Activated CD8-positive, alpha-beta T cell treated with anti-CD3 and anti-CD28 coated beads for 36 hours (primary cell): ENCODE measurements around the gene ZNF124. TPM values are rescaled to one million over a fixed set of nuclear protein-coding genes. Genes with fewer than 3 reads are reported as not detected.
A peak's percentile ranks its signal among the peaks of the same experiment; 100 is the strongest.
"Not testable (repeated sequence)": the region's sequence is repeated elsewhere in the genome, so short reads cannot be mapped to it uniquely, and the experiment has no call there.

Experiments
- ATAC-seq: fragments of 200-7000 bp; cut with Tn5 transposase; one replicate; pipeline ENCODE4 v1.10.0; 2021; ENCODE audit warnings: mild to moderate bottlenecking, moderate library complexity
- CTCF ChIA-PET: fragments of 350-600 bp; sonication (Branson Sonifier 250); formaldehyde crosslinking; loops from one replicate; lab custom pipeline; 2021; ENCODE audit warnings: antibody characterized with exemption; lab: Charles Lee
- POLR2A ChIA-PET: fragments of 350-600 bp; sonication (Branson Sonifier 250); formaldehyde crosslinking; loops from one replicate; lab custom pipeline; 2021; ENCODE audit warnings: antibody characterized with exemption; lab: Charles Lee
- DNase-seq: peaks from one replicate; pipeline ENCODE4 v3.0.0-alpha.2; 2020
- H3K27ac Mint-ChIP-seq: one replicate; pipeline ENCODE4 v1.8.0; 2021; ENCODE audit warnings: mild to moderate bottlenecking, mixed read lengths
- H3K27me3 Mint-ChIP-seq: one replicate; pipeline ENCODE4 v1.8.0; 2021; ENCODE audit warnings: mixed read lengths
- H3K36me3 Mint-ChIP-seq: one replicate; pipeline ENCODE4 v1.8.0; 2021; ENCODE audit warnings: low read depth, mixed read lengths
- H3K4me1 Mint-ChIP-seq: one replicate; pipeline ENCODE4 v1.8.0; 2021; ENCODE audit warnings: low read depth, mixed read lengths
- H3K4me3 Mint-ChIP-seq: one replicate; pipeline ENCODE4 v1.8.0; 2021; ENCODE audit warnings: mild to moderate bottlenecking, moderate library complexity, mixed read lengths
- H3K9me3 Mint-ChIP-seq: one replicate; pipeline ENCODE4 v1.8.0; 2021; ENCODE audit warnings: mixed read lengths
- CTCF ChIP-seq: fragments of 200-600 bp; IDR thresholded peaks from one replicate; pipeline ENCODE4 v1.8.0; 2022; ENCODE audit warnings: antibody characterized with exemption, mild to moderate bottlenecking
- intact Hi-C: fragments of 100-400 bp; cut with micrococcal nuclease; formaldehyde crosslinking; loops from one replicate; pipeline ENCODE4 v1.10.0; 2022
- total RNA-seq, 2 experiments: library from RNA; stranded (reverse); gene quantifications; one replicate each; pipeline ENCODE4 v1.2.3, GENCODE V29; 2021

The ZNF124 gene
- total RNA-seq: 10 to 100 TPM; 15.5 to 16.8 TPM

- H3K36me3 Mint-ChIP-seq: peaks cover 28% of the 10 kb centered on the region
- intact Hi-C loops, H3K27me3 Mint-ChIP-seq, DNase-seq, H3K4me3 Mint-ChIP-seq, POLR2A ChIA-PET, CTCF ChIA-PET: not testable (repeated sequence)
- peaks cover 17% of the 10 kb centered on the region for H3K9me3 Mint-ChIP-seq
- H3K27ac Mint-ChIP-seq: peak within 1 kb of the TSS; percentile 16
- H3K4me1 Mint-ChIP-seq: peaks cover 23% of the 10 kb centered on the region
- peak; percentile 100 for ATAC-seq
Observed at GRCh38 chr1:247171875-247172563, at the start of gene ZNF124. ZNF124 (minus strand) TSS chr1:247172020; CDS start chr1:247171877, 143 bp downstream.

GRCh38 chr1:247220280-247220679 lies 48.5 kb upstream of the ZNF124 start:
- CTCF ChIA-PET, H3K36me3 Mint-ChIP-seq, DNase-seq, POLR2A ChIA-PET, H3K4me1 Mint-ChIP-seq, ATAC-seq, H3K27me3 Mint-ChIP-seq, intact Hi-C loops, H3K27ac Mint-ChIP-seq, H3K4me3 Mint-ChIP-seq: not testable (repeated sequence)
- H3K9me3 Mint-ChIP-seq: peaks cover 14% of the 10 kb centered on the region

- Mint-ChIP-seq H3K9me3 (peaks cover 2% of the 10 kb centered on the region), H3K36me3 (no peaks in the 10 kb centered on the region), H3K27me3 (peaks cover 7% of the 10 kb centered on the region), H3K4me3 (no peak overlapping the region), H3K27ac (no peak overlapping the region), H3K4me1 (peaks cover 9% of the 10 kb centered on the region)
- intact Hi-C loops: no loop called here
- DNase-seq: no peak
- ATAC-seq: no peak
- ChIA-PET CTCF (no interaction called here), POLR2A (no interaction called here)
- no peak for TF ChIP-seq CTCF
Observed at GRCh38 chr1:247218121-247218651, 46.4 kb upstream of the ZNF124 start.

- no peak for TF ChIP-seq CTCF
- Mint-ChIP-seq H3K4me3 (no peak overlapping the region), H3K27ac (no peak overlapping the region), H3K27me3 (peaks cover 4% of the 10 kb centered on the region), H3K9me3 (no peaks in the 10 kb centered on the region), H3K36me3 (no peaks in the 10 kb centered on the region), H3K4me1 (peaks cover 28% of the 10 kb centered on the region)
- DNase-seq (no peak), ATAC-seq (no peak)
- intact Hi-C loops: no loop called here
- CTCF ChIA-PET: no interaction called here
- POLR2A ChIA-PET: no interaction called here
Observed at GRCh38 chr1:247216261-247216660, 44.4 kb upstream of the ZNF124 start.

GRCh38 chr1:247212627-247213617 lies 41.1 kb upstream of the ZNF124 start:
- peaks cover 19% of the 10 kb centered on the region for H3K36me3 Mint-ChIP-seq
- no peaks in the 10 kb centered on the region for H3K9me3 Mint-ChIP-seq
- DNase-seq (no peak), ATAC-seq (no peak)
- POLR2A ChIA-PET: interaction anchor here (0.8 to 1.0 kb wide), 2 partner anchors 10 to 135 kb away, joined by 3 to 4 read pairs; partner anchors contain the start of gene ZNF670
- H3K27ac Mint-ChIP-seq: no peak overlapping the region
- no peak for TF ChIP-seq CTCF
- CTCF ChIA-PET: interaction anchor here (0.6 to 1.4 kb wide), 3 partner anchors 71 to 305 kb away, joined by 3 read pairs; no protein-coding TSS in a partner anchor
- peaks cover 50% of the 10 kb centered on the region for H3K4me1 Mint-ChIP-seq
- intact Hi-C loops: loop anchor here (5.0 kb wide), 1 partner anchor 114 kb away; no protein-coding TSS in a partner anchor
- H3K4me3 Mint-ChIP-seq: no peak overlapping the region
- peaks cover under 1% of the 10 kb centered on the region for H3K27me3 Mint-ChIP-seq
